ENCODE data around the gene SCYL3. TPM values are rescaled to one million over a fixed set of nuclear protein-coding genes. Genes with fewer than 3 reads are reported as not detected.

Gene SCYL3
- total RNA-seq, 4 donors from 2014 or later: 17.2 to 24.0 (median 17.7) TPM

DNA sequence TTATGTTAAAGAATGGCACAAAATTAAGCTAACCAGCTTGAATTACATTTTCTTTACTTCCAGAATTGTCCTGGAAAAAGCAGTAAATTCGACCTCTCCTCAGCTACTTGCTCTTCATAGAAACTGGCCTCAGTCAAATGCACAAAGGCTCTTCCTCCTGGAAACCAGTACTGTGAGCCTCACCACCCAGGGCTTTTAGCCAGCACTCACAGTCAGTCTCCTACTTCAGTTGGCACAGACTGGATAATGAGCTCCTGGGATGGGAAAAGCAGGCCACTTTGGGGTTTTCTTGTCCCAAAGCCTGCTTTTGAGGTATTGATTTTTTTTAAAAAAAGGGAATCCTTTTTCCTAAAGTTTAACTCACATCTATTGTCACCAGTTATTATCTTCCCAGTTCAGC lies 40.4 kb downstream of the SCYL3 start:
- intact Hi-C loops (cut with DNase I; ENCODE audit: low total_unique reads): no loop called here
- no peak for TF ChIP-seq POLR2A (IDR thresholded peaks at IDR 0.05)
- TF ChIP-seq, protein P1, sequence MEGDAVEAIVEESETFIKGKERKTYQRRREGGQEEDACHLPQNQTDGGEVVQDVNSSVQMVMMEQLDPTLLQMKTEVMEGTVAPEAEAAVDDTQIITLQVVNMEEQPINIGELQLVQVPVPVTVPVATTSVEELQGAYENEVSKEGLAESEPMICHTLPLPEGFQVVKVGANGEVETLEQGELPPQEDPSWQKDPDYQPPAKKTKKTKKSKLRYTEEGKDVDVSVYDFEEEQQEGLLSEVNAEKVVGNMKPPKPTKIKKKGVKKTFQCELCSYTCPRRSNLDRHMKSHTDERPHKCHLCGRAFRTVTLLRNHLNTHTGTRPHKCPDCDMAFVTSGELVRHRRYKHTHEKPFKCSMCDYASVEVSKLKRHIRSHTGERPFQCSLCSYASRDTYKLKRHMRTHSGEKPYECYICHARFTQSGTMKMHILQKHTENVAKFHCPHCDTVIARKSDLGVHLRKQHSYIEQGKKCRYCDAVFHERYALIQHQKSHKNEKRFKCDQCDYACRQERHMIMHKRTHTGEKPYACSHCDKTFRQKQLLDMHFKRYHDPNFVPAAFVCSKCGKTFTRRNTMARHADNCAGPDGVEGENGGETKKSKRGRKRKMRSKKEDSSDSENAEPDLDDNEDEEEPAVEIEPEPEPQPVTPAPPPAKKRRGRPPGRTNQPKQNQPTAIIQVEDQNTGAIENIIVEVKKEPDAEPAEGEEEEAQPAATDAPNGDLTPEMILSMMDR (IDR thresholded peaks at IDR 0.05): no peak
- 80 to 84% methylated on average over 1 of the region's 1 CpG for WGBS, 2 donors
- H3K4me3 ChIP-seq (ENCODE audit: low read depth, poor library complexity, severe bottlenecking): no peak overlapping the region
- no peak for DNase-seq (ENCODE audit: low spot score in 2 of 2)

DNA sequence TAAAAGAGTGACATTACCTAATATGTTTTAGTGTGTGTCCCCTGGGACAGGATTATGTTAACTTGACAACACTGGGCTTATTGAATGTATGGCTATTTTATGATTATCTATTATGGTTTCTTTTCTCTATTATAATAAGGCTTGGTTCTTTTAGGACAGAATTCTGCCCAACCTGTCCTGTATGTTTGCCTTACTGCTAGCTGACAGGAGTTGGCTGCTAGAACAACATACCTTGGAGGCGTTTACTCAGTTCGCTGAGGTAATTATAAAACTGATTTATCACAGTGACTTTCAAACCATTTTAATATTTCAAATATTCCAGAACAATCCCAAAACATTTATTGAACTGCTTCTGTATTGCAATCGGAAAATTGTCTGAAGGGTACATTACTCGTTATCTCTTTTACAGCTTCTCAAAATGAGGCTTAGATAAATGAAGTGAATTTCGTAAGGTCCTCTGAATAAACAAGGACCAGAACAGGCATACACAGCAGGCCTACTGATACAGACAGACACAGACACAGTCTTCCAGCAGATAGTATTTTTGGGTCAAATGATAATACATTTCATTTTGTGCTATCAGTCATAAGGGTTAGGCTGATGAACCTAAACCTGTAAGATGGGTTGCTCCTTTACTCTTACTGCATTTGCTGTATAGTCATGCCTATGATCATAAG lies 44.2 kb downstream of the SCYL3 start:
- DNase-seq (ENCODE audit: low spot score in 2 of 2): no peak
- no peak overlapping the region for H3K4me3 ChIP-seq (ENCODE audit: low read depth, poor library complexity, severe bottlenecking)
- WGBS, 2 donors: 66 to 75% methylated on average over 5 of the region's 5 CpGs
- no peak for TF ChIP-seq POLR2A (IDR thresholded peaks at IDR 0.05)
- TF ChIP-seq, protein P1 (IDR thresholded peaks at IDR 0.05): no peak
- intact Hi-C loops (cut with DNase I; ENCODE audit: low total_unique reads): no loop called here

DNA sequence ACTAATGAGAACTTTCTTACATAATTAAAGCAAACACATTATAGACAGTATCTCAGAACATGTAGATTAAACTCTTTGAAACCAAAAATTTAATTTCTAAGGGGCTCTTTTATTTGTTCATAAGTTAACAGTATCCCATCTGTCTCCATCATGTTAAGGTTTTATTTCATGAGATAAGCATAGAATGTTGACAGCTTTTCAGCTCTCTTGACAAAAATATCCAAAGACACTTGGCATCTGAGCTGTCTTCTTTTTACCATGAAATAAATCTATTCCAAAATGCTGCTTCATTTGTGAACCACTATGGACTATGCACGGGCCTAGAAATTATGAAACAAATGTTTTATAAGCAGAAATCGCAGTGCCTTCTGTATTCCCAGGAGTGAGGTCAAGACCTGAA lies 45.2 kb downstream of the SCYL3 start:
- intact Hi-C loops (cut with DNase I; ENCODE audit: low total_unique reads): no loop called here
- 79 to 89% methylated on average over 2 of the region's 2 CpGs for WGBS, 2 donors
- TF ChIP-seq, protein P1 (IDR thresholded peaks at IDR 0.05): no peak
- TF ChIP-seq POLR2A (IDR thresholded peaks at IDR 0.05): no peak
- DNase-seq (ENCODE audit: low spot score in 2 of 2): no peak
- H3K4me3 ChIP-seq (ENCODE audit: low read depth, poor library complexity, severe bottlenecking): no peak overlapping the region

DNA sequence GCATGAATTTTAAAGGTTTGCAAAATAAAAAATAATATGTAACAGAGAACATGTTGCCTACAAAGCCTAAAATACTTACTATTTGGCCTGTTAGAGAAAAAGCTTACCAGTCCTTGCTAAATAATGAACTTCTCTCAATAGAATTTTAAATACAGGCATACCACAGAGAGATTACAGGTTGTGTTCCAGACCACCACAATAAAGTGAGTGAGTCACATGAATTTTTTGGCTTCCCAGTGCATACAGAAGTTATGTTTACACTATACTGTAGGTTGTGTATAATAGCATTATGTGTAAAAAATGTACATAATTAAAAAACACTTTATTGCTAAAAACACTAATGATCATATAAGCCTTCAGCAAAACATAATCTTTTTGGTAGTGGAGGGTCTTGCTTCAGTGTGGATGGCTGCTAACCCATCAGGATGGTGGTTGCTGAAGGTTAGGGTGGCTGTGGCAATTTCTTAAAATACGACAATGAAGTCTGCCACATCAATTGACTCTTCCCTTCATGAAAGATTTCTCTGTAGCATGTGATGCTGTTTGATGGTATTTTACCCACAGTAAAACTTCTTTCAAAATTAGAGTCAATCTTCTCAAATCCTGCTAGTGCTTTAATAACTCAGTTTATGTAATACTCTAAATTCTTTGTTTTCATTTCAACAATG lies 48.6 kb downstream of the SCYL3 start:
- WGBS, 2 donors: 94 to 96% methylated on average over 1 of the region's 1 CpG
- no peak for TF ChIP-seq POLR2A (IDR thresholded peaks at IDR 0.05)
- TF ChIP-seq, protein P1 (IDR thresholded peaks at IDR 0.05): no peak
- no peak for DNase-seq (ENCODE audit: low spot score in 2 of 2)
- intact Hi-C loops (cut with DNase I; ENCODE audit: low total_unique reads): no loop called here
- no peak overlapping the region for H3K4me3 ChIP-seq (ENCODE audit: low read depth, poor library complexity, severe bottlenecking)

DNA sequence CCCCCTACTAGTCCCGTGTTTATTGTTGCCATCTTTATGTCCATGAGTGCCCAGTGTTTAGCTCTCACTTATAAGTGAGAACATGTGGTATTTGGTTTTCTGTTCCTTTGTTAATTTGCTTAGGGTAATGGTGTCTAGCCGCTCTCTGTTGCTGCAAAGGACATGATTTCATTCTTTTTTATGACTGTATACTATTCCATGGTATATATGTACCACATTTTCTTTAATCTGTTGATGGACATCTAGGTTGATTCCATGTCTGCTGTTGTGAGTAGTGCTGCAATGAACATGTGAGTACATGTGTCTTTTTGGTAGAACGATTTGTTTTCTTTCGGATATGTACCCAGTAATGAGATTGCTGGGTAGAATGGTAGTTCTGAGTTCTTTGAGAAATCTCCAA lies 54.8 kb downstream of the SCYL3 start:
- TF ChIP-seq POLR2A (IDR thresholded peaks at IDR 0.05): no peak
- TF ChIP-seq, protein P1 (IDR thresholded peaks at IDR 0.05): no peak
- intact Hi-C loops (cut with DNase I; ENCODE audit: low total_unique reads): no loop called here
- WGBS, 2 donors: 73 to 74% methylated on average over 4 of the region's 4 CpGs
- H3K4me3 ChIP-seq (ENCODE audit: low read depth, poor library complexity, severe bottlenecking): no peak overlapping the region
- DNase-seq (ENCODE audit: low spot score in 2 of 2): no peak

Measured in lower leg skin (tissue), 4 donors.